DND-41 (cell line): Measurements from ENCODE around the gene PMEPA1.

Experiments
- ATAC-seq: fragments of 200-7000 bp; cut with Tn5 transposase; 3 replicates; pipeline ENCODE4 v1.9.1; 2021; ENCODE audit warnings: low read depth; ENCODE audit not compliant: insufficient read depth
- DNase-seq: peaks from one replicate; pipeline ENCODE4 v3.0.0-alpha.2; 2020
- H2AFZ ChIP-seq: 2 replicates; pipeline ENCODE4 v1.6.0; 2012; ENCODE audit warnings: low read depth, low read length
- H3K27ac ChIP-seq: 2 replicates; pipeline ENCODE4 v1.5.1; 2012; ENCODE audit warnings: low read length, inconsistent platforms
- H3K27me3 ChIP-seq: fragments of 200-600 bp; sonication (generic); 2 replicates; pipeline ENCODE4 v1.6.0; 2012; ENCODE audit warnings: low read length, mild to moderate bottlenecking, inconsistent platforms; ENCODE audit not compliant: insufficient read depth, poor library complexity
- H3K36me3 ChIP-seq: 2 replicates; pipeline ENCODE4 v1.5.1; 2012; ENCODE audit warnings: low read length, inconsistent platforms; ENCODE audit not compliant: insufficient read depth
- H3K4me1 ChIP-seq: 2 replicates; pipeline ENCODE4 v1.5.1; 2012; ENCODE audit warnings: mild to moderate bottlenecking, low read length; ENCODE audit not compliant: insufficient read depth
- H3K4me2 ChIP-seq: 2 replicates; pipeline ENCODE4 v1.6.0; 2012; ENCODE audit warnings: mild to moderate bottlenecking, moderate library complexity, low read length, inconsistent platforms; ENCODE audit not compliant: insufficient read depth
- H3K4me3 ChIP-seq, 2 experiments: fragments of 200-600 bp in 1 of 2; shearing (Covaris generic) in 1 of 2; 2 replicates each; pipeline ENCODE4 v1.5.1; 2012 to 2016; ENCODE audit warnings: inconsistent platforms in 2 of 2, low read length in 2 of 2, mild to moderate bottlenecking in 2 of 2, low read depth in 1 of 2, moderate library complexity in 1 of 2
- H3K79me2 ChIP-seq: 2 replicates; pipeline ENCODE4 v1.6.0; 2012; ENCODE audit warnings: low read length, inconsistent platforms; ENCODE audit not compliant: insufficient read depth
- H3K9ac ChIP-seq: 2 replicates; pipeline ENCODE4 v1.6.0; 2012; ENCODE audit warnings: low read depth, mild to moderate bottlenecking, inconsistent platforms, low read length, moderate library complexity
- H3K9me3 ChIP-seq: 2 replicates; pipeline ENCODE4 v1.5.1; 2012; ENCODE audit warnings: low read length, moderate library complexity, mild to moderate bottlenecking, inconsistent platforms; ENCODE audit not compliant: insufficient read depth, severe bottlenecking
- H4K20me1 ChIP-seq: 2 replicates; pipeline ENCODE4 v1.6.0; 2012; ENCODE audit warnings: low read length; ENCODE audit not compliant: insufficient read depth
- EZH2 ChIP-seq: IDR thresholded peaks from 3 replicates; pipeline ENCODE4 v1.6.1; 2012; ENCODE audit warnings: borderline replicate concordance, low read depth, mild to moderate bottlenecking, moderate library complexity, low read length, inconsistent platforms; ENCODE audit not compliant: severe bottlenecking
- TF ChIP-seq, protein P1 (sequence below): IDR thresholded peaks from 2 replicates; pipeline ENCODE4 v1.5.1; 2012; ENCODE audit warnings: borderline replicate concordance, low read length, moderate library complexity, mild to moderate bottlenecking; ENCODE audit not compliant: poor library complexity, severe bottlenecking; ENCODE audit errors: extremely low read depth

The PMEPA1 gene

DNA sequence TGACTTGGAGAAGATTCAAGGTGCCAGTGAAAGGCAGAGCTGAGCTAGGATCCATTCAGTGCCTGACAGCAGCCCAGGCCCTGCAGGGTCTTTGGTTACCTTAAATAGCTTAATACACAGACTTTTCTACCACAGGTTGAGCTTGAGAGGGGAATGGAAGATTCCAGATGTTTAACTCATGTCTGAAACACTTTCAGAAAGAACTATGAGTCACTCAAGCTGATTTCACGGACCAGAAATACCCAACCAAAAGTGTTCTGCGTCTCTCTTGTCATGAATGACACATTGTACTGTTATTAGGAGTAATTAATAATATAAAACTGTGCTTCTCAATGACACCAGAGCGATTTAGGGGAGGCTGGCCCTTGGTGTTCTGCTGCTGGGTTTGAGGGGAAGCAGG, 6.4 kb upstream of the PMEPA1 start:
- Histone ChIP-seq H3K27me3 (no peaks in the 10 kb centered on the region), H3K9me3 (no peaks in the 10 kb centered on the region), H3K4me3 (no peak overlapping the region), H3K36me3 (no peaks in the 10 kb centered on the region), H4K20me1 (peaks cover 10% of the 10 kb centered on the region; the same call in 1 of the 2 replicates), H3K4me2 (no peak overlapping the region), H3K27ac (no peak overlapping the region), H3K4me1 (no peaks in the 10 kb centered on the region), H3K79me2 (no peaks in the 10 kb centered on the region), H3K9ac (no peak overlapping the region), H2AFZ (no peak overlapping the region)
- DNase-seq = no peak
- TF ChIP-seq, protein P1, sequence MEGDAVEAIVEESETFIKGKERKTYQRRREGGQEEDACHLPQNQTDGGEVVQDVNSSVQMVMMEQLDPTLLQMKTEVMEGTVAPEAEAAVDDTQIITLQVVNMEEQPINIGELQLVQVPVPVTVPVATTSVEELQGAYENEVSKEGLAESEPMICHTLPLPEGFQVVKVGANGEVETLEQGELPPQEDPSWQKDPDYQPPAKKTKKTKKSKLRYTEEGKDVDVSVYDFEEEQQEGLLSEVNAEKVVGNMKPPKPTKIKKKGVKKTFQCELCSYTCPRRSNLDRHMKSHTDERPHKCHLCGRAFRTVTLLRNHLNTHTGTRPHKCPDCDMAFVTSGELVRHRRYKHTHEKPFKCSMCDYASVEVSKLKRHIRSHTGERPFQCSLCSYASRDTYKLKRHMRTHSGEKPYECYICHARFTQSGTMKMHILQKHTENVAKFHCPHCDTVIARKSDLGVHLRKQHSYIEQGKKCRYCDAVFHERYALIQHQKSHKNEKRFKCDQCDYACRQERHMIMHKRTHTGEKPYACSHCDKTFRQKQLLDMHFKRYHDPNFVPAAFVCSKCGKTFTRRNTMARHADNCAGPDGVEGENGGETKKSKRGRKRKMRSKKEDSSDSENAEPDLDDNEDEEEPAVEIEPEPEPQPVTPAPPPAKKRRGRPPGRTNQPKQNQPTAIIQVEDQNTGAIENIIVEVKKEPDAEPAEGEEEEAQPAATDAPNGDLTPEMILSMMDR = no peak
- TF ChIP-seq EZH2 = no peak
- ATAC-seq = no peak

DNA sequence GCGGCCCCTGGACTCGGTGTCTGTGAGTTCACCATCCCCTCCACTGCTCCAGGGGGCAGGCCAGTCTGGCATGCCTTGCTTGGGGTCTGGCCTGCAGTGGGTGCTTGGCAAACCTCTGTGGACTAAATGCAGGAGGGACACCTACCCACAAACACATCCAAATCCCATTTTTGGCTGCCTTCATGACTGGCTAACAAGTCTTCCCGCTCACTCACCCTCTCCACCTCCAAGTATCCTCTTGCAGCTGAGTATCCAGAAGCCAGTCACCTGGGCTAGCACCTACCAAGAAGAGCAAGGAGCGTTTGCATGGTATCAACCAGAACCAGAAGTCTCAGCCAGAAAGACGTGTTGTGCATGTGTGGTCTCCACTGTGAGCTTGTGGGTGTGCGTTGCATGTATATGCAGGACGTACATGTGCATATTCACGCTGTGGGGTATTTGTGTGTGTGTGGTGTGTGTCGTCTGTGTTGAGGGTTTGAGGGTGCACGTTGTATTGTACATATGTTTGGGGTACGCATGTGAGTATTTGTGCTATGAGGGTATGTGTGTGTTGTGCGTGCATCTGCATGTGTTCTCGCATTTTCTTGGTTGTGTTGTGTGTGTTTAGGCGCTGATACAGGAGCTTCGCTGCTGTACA, 5.6 kb upstream of the PMEPA1 start:
- H3K27ac ChIP-seq = no peak overlapping the region
- DNase-seq (no peak), ATAC-seq (no peak)
- H3K4me1 ChIP-seq = no peaks in the 10 kb centered on the region
- no peak overlapping the region for H2AFZ ChIP-seq
- H3K4me2 ChIP-seq = no peak overlapping the region
- H4K20me1 ChIP-seq = peaks cover 10% of the 10 kb centered on the region; the same call in 1 of the 2 replicates
- H3K9ac ChIP-seq = no peak overlapping the region
- H3K27me3 ChIP-seq = no peaks in the 10 kb centered on the region
- no peaks in the 10 kb centered on the region for H3K36me3 ChIP-seq
- no peaks in the 10 kb centered on the region for H3K9me3 ChIP-seq
- no peaks in the 10 kb centered on the region for H3K79me2 ChIP-seq
- no peak overlapping the region for H3K4me3 ChIP-seq
- no peak for TF ChIP-seq EZH2
- TF ChIP-seq, protein P1 = no peak

DNA sequence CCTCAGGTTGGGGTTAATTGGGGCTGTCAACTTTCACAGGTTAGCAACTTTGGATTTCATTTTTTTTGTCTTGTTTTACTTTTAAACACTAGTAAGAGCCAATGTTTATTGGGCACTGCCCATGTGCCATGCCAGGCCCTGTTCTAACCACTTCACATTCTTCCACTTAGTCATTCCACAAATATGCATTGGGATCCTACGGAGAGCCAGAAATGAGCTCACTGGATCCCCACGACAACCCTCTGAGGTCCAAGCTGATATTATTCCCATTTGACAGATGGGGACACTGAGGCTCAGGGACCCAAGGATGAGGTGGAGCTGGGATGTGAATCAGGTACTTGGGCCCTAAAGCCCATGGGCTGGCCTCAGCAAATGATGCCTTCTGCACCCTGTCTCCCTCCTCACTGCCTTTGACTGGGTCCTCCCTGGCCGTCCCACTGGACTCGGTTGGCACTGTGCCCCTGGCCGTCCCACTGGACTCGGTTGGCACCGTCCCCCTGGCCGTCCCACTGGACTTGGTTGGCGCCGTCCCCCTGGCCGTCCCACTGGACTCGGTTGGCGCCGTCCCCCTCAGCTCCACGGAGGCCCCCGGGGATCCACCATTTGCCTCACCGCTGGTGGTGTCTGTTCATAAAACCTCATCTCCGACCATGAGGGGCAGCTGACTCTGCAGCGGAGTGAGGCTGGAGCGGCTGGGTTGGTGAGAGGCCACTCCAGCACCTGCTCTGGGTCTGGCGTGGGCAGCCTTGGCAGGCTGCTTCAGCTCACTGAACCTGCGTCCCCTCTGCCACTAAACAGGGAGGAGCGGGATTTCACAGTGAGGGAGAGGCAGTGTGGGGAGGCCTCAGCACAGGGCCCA, 4.8 kb upstream of the PMEPA1 start:
- H4K20me1 ChIP-seq = peaks cover 7% of the 10 kb centered on the region; the same call in 1 of the 2 replicates
- DNase-seq = no peak
- TF ChIP-seq, protein P1 = no peak
- TF ChIP-seq EZH2 = no peak
- H2AFZ ChIP-seq = no peak overlapping the region
- no peak overlapping the region for H3K9ac ChIP-seq
- no peaks in the 10 kb centered on the region for H3K36me3 ChIP-seq
- H3K4me2 ChIP-seq = no peak overlapping the region
- no peaks in the 10 kb centered on the region for H3K27me3 ChIP-seq
- no peak for ATAC-seq
- no peak overlapping the region for H3K4me3 ChIP-seq
- H3K9me3 ChIP-seq = no peaks in the 10 kb centered on the region
- H3K4me1 ChIP-seq = no peaks in the 10 kb centered on the region
- no peaks in the 10 kb centered on the region for H3K79me2 ChIP-seq
- H3K27ac ChIP-seq = no peak overlapping the region
